Neural crest cell (in vitro differentiated cells): ENCODE results near the gene ADIPOR2. TPM values are rescaled to one million over a fixed set of nuclear protein-coding genes. Genes with fewer than 3 reads are reported as not detected.
"Not testable (repeated sequence)": the region's sequence is repeated elsewhere in the genome, so short reads cannot be mapped to it uniquely, and the experiment has no call there.

Experiments used
- DNase-seq: peaks from one replicate; pipeline ENCODE4 v3.0.0; 2021; ENCODE audit warnings: low read depth, mixed read lengths, low spot score
- H3K27ac Mint-ChIP-seq: one replicate; pipeline ENCODE4 v1.8.0; 2021; ENCODE audit warnings: mild to moderate bottlenecking, mixed read lengths; ENCODE audit not compliant: unreplicated experiment
- H3K27me3 Mint-ChIP-seq: 2 replicates; pipeline ENCODE4 v1.8.0; 2021; ENCODE audit warnings: low read depth, mild to moderate bottlenecking, mixed read lengths
- H3K36me3 Mint-ChIP-seq: 2 replicates; pipeline ENCODE4 v1.8.0; 2021; ENCODE audit warnings: low read depth, mild to moderate bottlenecking, mixed read lengths
- H3K4me1 Mint-ChIP-seq: 2 replicates; pipeline ENCODE4 v1.8.0; 2021; ENCODE audit warnings: mixed read lengths
- H3K4me3 Mint-ChIP-seq: one replicate; pipeline ENCODE4 v1.8.0; 2021; ENCODE audit warnings: mild to moderate bottlenecking, mixed read lengths
- H3K9me3 Mint-ChIP-seq: 2 replicates; pipeline ENCODE4 v1.8.0; 2021; ENCODE audit warnings: mixed read lengths
- total RNA-seq: library from RNA; stranded (reverse); gene quantifications from 2 replicates; pipeline ENCODE4 v1.2.1, GENCODE V29; 2021
- TF ChIP-seq, protein P1 (sequence below): fragments of 200-600 bp; sonication (generic); conservative IDR thresholded peaks from 2 replicates; pipeline ENCODE4 v1.5.0; 2021; ENCODE audit warnings: antibody characterized with exemption, mild to moderate bottlenecking

ADIPOR2 gene
- total RNA-seq, 1 donor from 2014 or later, result 59.4 TPM

DNA sequence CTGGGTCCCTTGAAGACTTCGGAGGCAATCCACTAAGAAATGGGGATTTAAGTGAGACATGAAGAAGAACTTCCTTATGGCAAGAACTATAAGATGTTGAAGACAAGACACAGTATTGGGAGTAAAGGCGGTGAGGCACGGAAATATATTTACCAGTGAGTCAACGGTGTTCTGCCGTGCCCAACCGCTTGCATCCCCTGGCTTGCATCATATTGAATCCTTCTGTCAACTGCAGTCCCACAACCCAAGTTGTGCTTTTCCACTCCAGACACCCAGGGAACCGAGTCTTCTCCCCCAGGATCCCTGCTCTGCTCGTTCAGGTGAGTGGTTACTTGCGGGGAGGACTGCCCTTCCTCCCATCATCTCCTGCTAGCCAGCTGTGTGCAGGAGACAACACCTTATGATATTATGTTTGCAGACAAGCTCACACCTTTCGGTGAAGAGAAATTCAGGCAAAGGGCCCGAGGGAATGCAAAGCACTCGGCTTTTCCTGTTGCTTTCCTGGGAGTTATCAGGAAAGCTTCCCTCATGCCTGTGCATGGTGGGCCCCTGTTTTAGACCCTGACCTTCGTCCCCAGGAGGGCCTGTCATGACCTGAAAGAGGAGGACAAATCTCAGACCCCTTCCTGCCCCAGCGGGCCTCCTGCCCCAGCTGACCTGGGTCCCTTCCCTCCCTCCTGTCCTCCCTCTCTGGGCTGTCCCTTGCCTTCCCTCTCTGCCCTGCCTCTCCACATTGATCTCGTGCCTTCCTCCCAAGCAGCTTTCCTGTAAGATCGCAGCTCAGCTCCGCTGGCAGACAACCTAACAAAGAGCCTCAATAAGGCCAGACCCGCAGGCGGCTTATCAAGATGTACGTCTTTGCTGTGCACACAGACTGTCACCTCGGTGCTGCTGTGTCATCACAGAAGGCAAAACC lies 125.2 kb downstream of the ADIPOR2 start:
- Mint-ChIP-seq H3K4me3 (peak overlapping the region; percentile 74), H3K27me3 (peaks cover 22% of the 10 kb centered on the region), H3K9me3 (no peaks in the 10 kb centered on the region), H3K4me1 (peaks cover 53% of the 10 kb centered on the region), H3K36me3 (peaks cover 2% of the 10 kb centered on the region), H3K27ac (peak overlapping the region; percentile 87)
- DNase-seq, result no peak
- TF ChIP-seq, protein P1, sequence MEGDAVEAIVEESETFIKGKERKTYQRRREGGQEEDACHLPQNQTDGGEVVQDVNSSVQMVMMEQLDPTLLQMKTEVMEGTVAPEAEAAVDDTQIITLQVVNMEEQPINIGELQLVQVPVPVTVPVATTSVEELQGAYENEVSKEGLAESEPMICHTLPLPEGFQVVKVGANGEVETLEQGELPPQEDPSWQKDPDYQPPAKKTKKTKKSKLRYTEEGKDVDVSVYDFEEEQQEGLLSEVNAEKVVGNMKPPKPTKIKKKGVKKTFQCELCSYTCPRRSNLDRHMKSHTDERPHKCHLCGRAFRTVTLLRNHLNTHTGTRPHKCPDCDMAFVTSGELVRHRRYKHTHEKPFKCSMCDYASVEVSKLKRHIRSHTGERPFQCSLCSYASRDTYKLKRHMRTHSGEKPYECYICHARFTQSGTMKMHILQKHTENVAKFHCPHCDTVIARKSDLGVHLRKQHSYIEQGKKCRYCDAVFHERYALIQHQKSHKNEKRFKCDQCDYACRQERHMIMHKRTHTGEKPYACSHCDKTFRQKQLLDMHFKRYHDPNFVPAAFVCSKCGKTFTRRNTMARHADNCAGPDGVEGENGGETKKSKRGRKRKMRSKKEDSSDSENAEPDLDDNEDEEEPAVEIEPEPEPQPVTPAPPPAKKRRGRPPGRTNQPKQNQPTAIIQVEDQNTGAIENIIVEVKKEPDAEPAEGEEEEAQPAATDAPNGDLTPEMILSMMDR, result no peak

DNA sequence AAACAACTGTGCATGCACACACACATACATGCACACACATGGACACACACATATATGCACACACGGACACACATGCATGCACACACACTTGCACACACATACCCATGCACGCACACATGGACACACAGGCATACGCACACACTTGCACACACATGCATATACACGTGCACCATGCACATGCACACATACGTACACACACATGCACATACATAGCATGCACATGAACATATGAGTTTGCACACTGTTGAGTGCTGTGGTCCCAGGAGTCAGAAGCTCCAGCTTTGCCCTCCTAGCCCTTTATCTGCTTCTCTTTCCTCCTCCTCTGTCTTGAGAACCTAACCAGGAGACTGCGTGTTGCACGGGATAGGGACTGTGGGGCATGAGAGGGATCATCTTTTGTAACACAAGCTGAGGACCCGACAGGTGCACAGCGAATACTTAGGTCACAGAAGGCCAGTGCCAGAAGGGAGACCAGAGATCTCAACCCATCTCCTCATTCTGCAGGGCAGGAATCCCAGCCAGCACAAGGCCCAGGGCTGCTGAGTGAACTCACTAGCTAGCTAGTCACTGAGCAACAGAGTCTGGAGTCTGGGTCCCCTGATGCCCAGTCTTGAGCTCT lies 126.0 kb downstream of the ADIPOR2 start:
- Mint-ChIP-seq H3K27me3 (peaks cover 28% of the 10 kb centered on the region), H3K4me1 (peaks cover 50% of the 10 kb centered on the region), H3K9me3 (no peaks in the 10 kb centered on the region), H3K4me3 (peak overlapping the region; percentile 74), H3K27ac (peak overlapping the region; percentile 87), H3K36me3 (peaks cover 2% of the 10 kb centered on the region)
- no peak for DNase-seq
- TF ChIP-seq, protein P1, result no peak

DNA sequence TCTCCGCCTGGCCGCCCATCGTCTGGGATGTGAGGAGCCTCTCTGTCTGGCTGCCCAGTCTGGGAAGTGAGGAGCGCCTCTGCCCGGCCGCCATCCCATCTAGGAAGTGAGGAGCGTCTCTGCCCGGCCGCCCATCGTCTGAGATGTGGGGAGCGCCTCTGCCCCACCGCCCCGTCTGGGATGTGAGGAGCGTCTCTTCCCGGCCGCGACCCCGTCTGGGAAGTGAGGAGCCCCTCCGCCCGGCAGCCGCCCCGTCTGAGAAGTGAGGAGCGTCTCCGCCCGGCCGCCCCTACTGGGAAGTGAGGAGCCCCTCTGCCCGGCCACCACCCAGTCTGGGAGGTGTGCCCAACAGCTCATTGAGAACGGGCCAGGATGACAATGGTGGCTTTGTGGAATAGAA lies 127.1 kb downstream of the ADIPOR2 start:
- H3K27ac Mint-ChIP-seq, H3K9me3 Mint-ChIP-seq, H3K4me3 Mint-ChIP-seq, DNase-seq, H3K36me3 Mint-ChIP-seq: not testable (repeated sequence)
- peaks cover 41% of the 10 kb centered on the region for H3K4me1 Mint-ChIP-seq
- peaks cover 37% of the 10 kb centered on the region for H3K27me3 Mint-ChIP-seq

DNA sequence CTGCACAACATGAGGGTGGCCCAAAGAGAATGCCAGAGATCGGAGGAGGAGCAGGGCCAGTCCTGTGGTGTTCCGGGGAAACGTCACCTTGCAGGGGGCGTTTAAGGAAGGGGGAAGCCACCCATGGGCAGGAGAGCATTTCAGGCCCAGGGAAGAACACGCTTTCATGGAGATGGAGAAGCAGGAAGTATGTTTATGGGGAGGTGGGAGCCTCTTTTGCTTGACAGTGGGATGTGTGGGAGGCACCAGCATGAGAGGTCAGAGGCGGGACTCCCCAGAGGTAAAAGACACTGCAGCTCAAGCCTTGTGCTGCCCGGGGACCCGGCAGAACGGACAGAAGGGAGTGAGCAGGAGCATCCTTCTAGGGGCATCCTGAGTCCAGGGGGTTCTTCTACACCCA lies 128.2 kb downstream of the ADIPOR2 start:
- no peak overlapping the region for H3K27ac Mint-ChIP-seq
- H3K36me3 Mint-ChIP-seq, result peaks cover 2% of the 10 kb centered on the region
- TF ChIP-seq, protein P1, result no peak
- H3K27me3 Mint-ChIP-seq, result peaks cover 40% of the 10 kb centered on the region
- H3K9me3 Mint-ChIP-seq, result no peaks in the 10 kb centered on the region
- peak overlapping the region; percentile 15 for H3K4me3 Mint-ChIP-seq
- no peak for DNase-seq
- H3K4me1 Mint-ChIP-seq, result peaks cover 39% of the 10 kb centered on the region

DNA sequence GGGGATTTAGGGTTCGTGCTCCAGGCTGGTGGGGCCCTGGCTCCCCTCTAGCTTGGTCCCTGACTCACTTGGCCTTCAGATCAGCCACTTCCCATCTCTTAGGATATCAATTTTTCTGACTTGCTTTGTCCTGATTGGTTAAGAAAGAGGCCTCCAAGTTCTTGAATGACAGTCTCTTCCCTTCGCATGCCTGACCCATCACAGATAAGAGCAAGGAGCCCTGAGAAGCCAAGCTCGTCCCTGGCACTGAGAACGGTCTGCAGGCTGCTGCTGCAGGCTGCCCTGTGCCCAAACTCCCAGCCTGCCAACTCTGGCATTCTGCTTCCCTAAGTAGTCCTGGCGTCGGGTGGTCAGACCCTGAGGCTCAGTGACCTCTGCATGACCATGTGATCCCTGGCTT lies 128.7 kb downstream of the ADIPOR2 start:
- no peak for DNase-seq
- peaks cover 2% of the 10 kb centered on the region for H3K36me3 Mint-ChIP-seq
- no peak overlapping the region for H3K4me3 Mint-ChIP-seq
- H3K27ac Mint-ChIP-seq, result no peak overlapping the region
- TF ChIP-seq, protein P1, result no peak
- peaks cover 36% of the 10 kb centered on the region for H3K4me1 Mint-ChIP-seq
- peaks cover 40% of the 10 kb centered on the region for H3K27me3 Mint-ChIP-seq
- H3K9me3 Mint-ChIP-seq, result no peaks in the 10 kb centered on the region
